Measurements from ENCODE around the gene GNG12. TPM values are rescaled to one million over a fixed set of nuclear protein-coding genes. Genes with fewer than 3 reads are reported as not detected.
"Not testable (repeated sequence)": the region's sequence is repeated elsewhere in the genome, so short reads cannot be mapped to it uniquely, and the experiment has no call there.

The GNG12 gene
- total RNA-seq, 1 donor = 201 TPM

GRCh38 chr1:67664048-67664447, 169.2 kb downstream of the GNG12 start:
- TF ChIP-seq CTCF (IDR thresholded peaks at IDR 0.05; ENCODE audit: insufficient read depth, low read depth, low read length) = no peak
- no peak overlapping the region for H3K4me3 ChIP-seq (ENCODE audit: low read depth, low read length)
- peak; percentile 23 for DNase-seq (ENCODE audit: low read depth)

- no peak for DNase-seq (ENCODE audit: low read depth)
Measured at GRCh38 chr1:67662884-67663283, 170.4 kb downstream of the GNG12 start.

GRCh38 chr1:67659229-67659628, 174.0 kb downstream of the GNG12 start:
- no peak overlapping the region for H3K4me3 ChIP-seq (ENCODE audit: low read depth, low read length)
- DNase-seq (ENCODE audit: low read depth) = no peak
- TF ChIP-seq CTCF (IDR thresholded peaks at IDR 0.05; ENCODE audit: insufficient read depth, low read depth, low read length) = no peak

More at GRCh38 chr1:67662884-67663283, 170.4 kb downstream of the GNG12 start:
- TF ChIP-seq CTCF (IDR thresholded peaks at IDR 0.05; ENCODE audit: insufficient read depth, low read depth, low read length) = no peak
- no peak overlapping the region for H3K4me3 ChIP-seq (ENCODE audit: low read depth, low read length)

- DNase-seq (ENCODE audit: low read depth); H3K4me3 ChIP-seq (ENCODE audit: low read depth, low read length): not testable (repeated sequence)
Measured at GRCh38 chr1:67657152-67657551, 176.1 kb downstream of the GNG12 start.

- no peak overlapping the region for H3K4me3 ChIP-seq (ENCODE audit: low read depth, low read length)
- no peak for TF ChIP-seq CTCF (IDR thresholded peaks at IDR 0.05; ENCODE audit: insufficient read depth, low read depth, low read length)
- DNase-seq (ENCODE audit: low read depth) = no peak
Measured at GRCh38 chr1:67655581-67655980, 177.7 kb downstream of the GNG12 start.

- TF ChIP-seq CTCF (IDR thresholded peaks at IDR 0.05; ENCODE audit: insufficient read depth, low read depth, low read length) = no peak
Measured at GRCh38 chr1:67653304-67653703, 180.0 kb downstream of the GNG12 start.

GRCh38 chr1:67652800-67653199, 180.5 kb downstream of the GNG12 start:
- no peak for TF ChIP-seq CTCF (IDR thresholded peaks at IDR 0.05; ENCODE audit: insufficient read depth, low read depth, low read length)
- no peak overlapping the region for H3K4me3 ChIP-seq (ENCODE audit: low read depth, low read length)
- DNase-seq (ENCODE audit: low read depth) = peak; percentile 89

More at GRCh38 chr1:67653304-67653703, 180.0 kb downstream of the GNG12 start:
- no peak overlapping the region for H3K4me3 ChIP-seq (ENCODE audit: low read depth, low read length)
- no peak for DNase-seq (ENCODE audit: low read depth)

Small RNA genes within 50 kb of the gene (small RNA-seq; reads per million reads assigned to genes)
- gene RN7SL392P = not detected
- gene RNU7-80P = not detected

Other genes with a start within 250 kb of the GNG12 start
- gene GADD45A, start 148.3 kb downstream of the GNG12 start, total RNA-seq = 54.8 and 60.2 TPM in 2 replicates
- 0.43 and 2.3 TPM in 2 replicates for gene DIRAS3, start 217.2 kb upstream of the GNG12 start, total RNA-seq

Measured in fibroblast of villous mesenchyme (primary cell).